Subcutaneous adipose tissue (tissue), 4 donors: ENCODE data around the gene ABR. TPM values are rescaled to one million over a fixed set of nuclear protein-coding genes. Genes with fewer than 3 reads are reported as not detected.

Experiments
- CTCF ChIP-seq: fragments of 450-650 bp; IDR thresholded peaks from one replicate; pipeline ENCODE4 v1.5.1; 2016; ENCODE audit warnings: low read depth, mild to moderate bottlenecking, control low read depth, antibody characterized with exemption, moderate library complexity
- total RNA-seq, 4 donors: library from RNA; depleted of rRNA; stranded (reverse); fragments of >200 nt; gene quantifications; one replicate each; pipeline ENCODE4 v1.1.0, GENCODE V29; 2016

ABR gene
- total RNA-seq = 10 to 100 TPM; 53.8 to 82.8 (median 70.8) TPM

- no peak for TF ChIP-seq CTCF
Measured at GRCh38 chr17:1179818-1180742, at the start of gene ABR. TSS of gene ABR (minus strand) at chr17:1179981. CDS start at chr17:1179727, 254 bp downstream.

GRCh38 chr17:1229349-1229899 is 49.6 kb upstream of the ABR start:
- no peak for TF ChIP-seq CTCF

GRCh38 chr17:1228781-1229348 is 49.1 kb upstream of the ABR start:
- TF ChIP-seq CTCF = no peak

GRCh38 chr17:1227917-1228780 is 48.4 kb upstream of the ABR start:
- TF ChIP-seq CTCF = no peak

- TF ChIP-seq CTCF = no peak
Measured at GRCh38 chr17:1227365-1227764, 47.6 kb upstream of the ABR start.

- no peak for TF ChIP-seq CTCF
Measured at GRCh38 chr17:1226308-1226707, 46.5 kb upstream of the ABR start.
